Immature natural killer cell (primary cell): ENCODE results near the gene AARS1. TPM values are rescaled to one million over a fixed set of nuclear protein-coding genes. Genes with fewer than 3 reads are reported as not detected.
"Not testable (repeated sequence)": the region's sequence is repeated elsewhere in the genome, so short reads cannot be mapped to it uniquely, and the experiment has no call there.

Experiments used
- DNase-seq, 3 donors: peaks; one replicate each; pipeline ENCODE4 v3.0.0; 2022; ENCODE audit warnings: mixed read lengths in 1 of 3
- H3K27ac Mint-ChIP-seq, 6 donors: one replicate each; pipeline ENCODE4 v1.8.0; 2020; ENCODE audit warnings: mixed read lengths in 6 of 6, mild to moderate bottlenecking in 5 of 6, inconsistent platforms in 4 of 6, moderate library complexity in 3 of 6
- H3K27me3 Mint-ChIP-seq, 3 donors: one replicate each; pipeline ENCODE4 v1.8.0; 2020 to 2021; ENCODE audit warnings: low read depth in 3 of 3, mild to moderate bottlenecking in 3 of 3, mixed read lengths in 3 of 3, moderate library complexity in 3 of 3, inconsistent platforms in 1 of 3
- H3K36me3 Mint-ChIP-seq, 3 donors: one replicate each; pipeline ENCODE4 v1.8.0; 2020; ENCODE audit warnings: mixed read lengths in 3 of 3, inconsistent platforms in 2 of 3, mild to moderate bottlenecking in 2 of 3
- H3K4me1 Mint-ChIP-seq, 2 donors: one replicate each; pipeline ENCODE4 v1.8.0; 2020; ENCODE audit warnings: inconsistent platforms in 2 of 2, mild to moderate bottlenecking in 2 of 2, mixed read lengths in 2 of 2, moderate library complexity in 1 of 2
- H3K4me3 Mint-ChIP-seq, 5 donors: one replicate each; pipeline ENCODE4 v1.8.0; 2020; ENCODE audit warnings: mild to moderate bottlenecking in 5 of 5, mixed read lengths in 5 of 5, inconsistent platforms in 3 of 5, moderate library complexity in 3 of 5
- H3K9me3 Mint-ChIP-seq, 6 donors: one replicate each; pipeline ENCODE4 v1.8.0; 2020; ENCODE audit warnings: mild to moderate bottlenecking in 6 of 6, mixed read lengths in 6 of 6, inconsistent platforms in 4 of 6, moderate library complexity in 3 of 6
- polyA plus RNA-seq, 3 donors: library from polyadenylated mRNA; unstranded; fragments of 300-500 nt; fragmentation: Illumina TruSeq; gene quantifications; one replicate each; pipeline ENCODE4 v1.2.3, GENCODE V29; 2021

The AARS1 gene
- polyA plus RNA-seq, 3 donors from 2014 or later = 25.4 to 47.1 (median 38.6) TPM

- Mint-ChIP-seq H3K36me3 (peaks cover 12 to 34% (median 15%) of the 10 kb centered on the region in 3 donors), H3K9me3 (no peaks in the 10 kb centered on the region), H3K27ac (no peak overlapping the region), H3K4me3 (no peak overlapping the region), H3K4me1 (no peaks in the 10 kb centered on the region), H3K27me3 (no peaks in the 10 kb centered on the region)
- no peak for DNase-seq
Measured at GRCh38 chr16:70258946-70259345, 30.4 kb downstream of the AARS1 start.

GRCh38 chr16:70258065-70258464 is 31.2 kb downstream of the AARS1 start:
- no peak for DNase-seq
- Mint-ChIP-seq H3K4me1 (no peaks in the 10 kb centered on the region), H3K9me3 (no peaks in the 10 kb centered on the region), H3K27me3 (no peaks in the 10 kb centered on the region), H3K36me3 (peaks cover 12 to 34% (median 15%) of the 10 kb centered on the region in 3 donors), H3K4me3 (no peak overlapping the region), H3K27ac (no peak overlapping the region)

GRCh38 chr16:70257391-70257790 is 31.9 kb downstream of the AARS1 start:
- no peaks in the 10 kb centered on the region for H3K9me3 Mint-ChIP-seq
- H3K36me3 Mint-ChIP-seq = peaks cover 11 to 33% (median 13%) of the 10 kb centered on the region in 3 donors
- no peak overlapping the region for H3K4me3 Mint-ChIP-seq
- no peaks in the 10 kb centered on the region for H3K4me1 Mint-ChIP-seq
- DNase-seq = no peak
- H3K27ac Mint-ChIP-seq = peak overlapping the region in 1 of 6 donors; percentile 22
- no peaks in the 10 kb centered on the region for H3K27me3 Mint-ChIP-seq

- H3K36me3 Mint-ChIP-seq = peaks cover 9 to 25% (median 10%) of the 10 kb centered on the region in 3 donors
- H3K27me3 Mint-ChIP-seq = peaks cover 0 to 6% (median 2%) of the 10 kb centered on the region in 3 donors
- H3K27ac Mint-ChIP-seq = no peak overlapping the region
- no peak overlapping the region for H3K4me3 Mint-ChIP-seq
- H3K9me3 Mint-ChIP-seq = no peaks in the 10 kb centered on the region
- DNase-seq = no peak
- peaks cover 6 to 9% of the 10 kb centered on the region in 2 donors for H3K4me1 Mint-ChIP-seq
Measured at GRCh38 chr16:70255574-70255973, 33.7 kb downstream of the AARS1 start.

GRCh38 chr16:70254965-70255286 is 34.4 kb downstream of the AARS1 start:
- no peak overlapping the region for H3K4me3 Mint-ChIP-seq
- H3K36me3 Mint-ChIP-seq = peaks cover 9 to 19% (median 10%) of the 10 kb centered on the region in 3 donors
- H3K9me3 Mint-ChIP-seq = no peaks in the 10 kb centered on the region

GRCh38 chr16:70254180-70254964 is 34.9 kb downstream of the AARS1 start:
- no peak for DNase-seq
- Mint-ChIP-seq H3K9me3 (no peaks in the 10 kb centered on the region), H3K27ac (peak overlapping the region in 1 of 6 donors; percentile 67), H3K4me1 (peaks cover 15 to 17% of the 10 kb centered on the region in 2 donors), H3K27me3 (peaks cover 0 to 6% (median 2%) of the 10 kb centered on the region in 3 donors), H3K36me3 (peaks cover 9 to 18% (median 10%) of the 10 kb centered on the region in 3 donors), H3K4me3 (no peak overlapping the region)

More at GRCh38 chr16:70254965-70255286, 34.4 kb downstream of the AARS1 start:
- no peak overlapping the region for H3K27ac Mint-ChIP-seq
- peaks cover 11 to 14% of the 10 kb centered on the region in 2 donors for H3K4me1 Mint-ChIP-seq
- no peak for DNase-seq
- H3K27me3 Mint-ChIP-seq = peaks cover 0 to 6% (median 2%) of the 10 kb centered on the region in 3 donors

- peaks cover 5 to 12% (median 7%) of the 10 kb centered on the region in 3 donors for H3K36me3 Mint-ChIP-seq
- no peaks in the 10 kb centered on the region for H3K9me3 Mint-ChIP-seq
Measured at GRCh38 chr16:70253291-70254106, 35.8 kb downstream of the AARS1 start.

GRCh38 chr16:70252355-70252988 is 36.8 kb downstream of the AARS1 start:
- peaks cover 0 to 2% (median 0%) of the 10 kb centered on the region in 3 donors for H3K36me3 Mint-ChIP-seq
- H3K27me3 Mint-ChIP-seq = peaks cover 0 to 6% (median 2%) of the 10 kb centered on the region in 3 donors
- peak overlapping the region in 2 of 5 donors; percentile 18 to 59 for H3K4me3 Mint-ChIP-seq
- DNase-seq = no peak
- peaks cover 20 to 30% of the 10 kb centered on the region in 2 donors for H3K4me1 Mint-ChIP-seq
- H3K9me3 Mint-ChIP-seq = no peaks in the 10 kb centered on the region
- peak overlapping the region in 4 of 6 donors; percentile 71 to 91 (median 85) for H3K27ac Mint-ChIP-seq

More at GRCh38 chr16:70253291-70254106, 35.8 kb downstream of the AARS1 start:
- Mint-ChIP-seq H3K27me3 (peaks cover 0 to 6% (median 2%) of the 10 kb centered on the region in 3 donors), H3K4me3 (no peak overlapping the region), H3K4me1 (peaks cover 20 to 23% of the 10 kb centered on the region in 2 donors), H3K27ac (peak overlapping the region in 1 of 6 donors; percentile 67)
- DNase-seq = peak; percentile 13 to 19 (median 14)

- H3K27me3 Mint-ChIP-seq = peaks cover 0 to 6% (median 2%) of the 10 kb centered on the region in 3 donors
- peaks cover 21 to 30% of the 10 kb centered on the region in 2 donors for H3K4me1 Mint-ChIP-seq
- DNase-seq = peak; percentile 92 to 93 (median 92)
- H3K4me3 Mint-ChIP-seq = peak within 1 kb of the TSS; percentile 88 to 92 (median 89)
- no peaks in the 10 kb centered on the region for H3K36me3 Mint-ChIP-seq
- H3K9me3 Mint-ChIP-seq = no peaks in the 10 kb centered on the region
- H3K27ac Mint-ChIP-seq = peak within 1 kb of the TSS; percentile 77 to 94 (median 88)
Measured at GRCh38 chr16:70251629-70252354, 37.5 kb downstream of the AARS1 start, which contains the start of gene EXOSC6. TSS of gene EXOSC6 (minus strand) at chr16:70251940. CDS start at chr16:70251900, 40 bp downstream.

GRCh38 chr16:70250748-70251628 is 38.3 kb downstream of the AARS1 start:
- no peak for DNase-seq
- Mint-ChIP-seq H3K4me3 (peak overlapping the region; percentile 69 to 83 (median 77)), H3K36me3 (no peaks in the 10 kb centered on the region), H3K27me3 (peaks cover 0 to 6% (median 2%) of the 10 kb centered on the region in 3 donors), H3K4me1 (peaks cover 23 to 38% of the 10 kb centered on the region in 2 donors), H3K27ac (peak overlapping the region in 4 of 6 donors; percentile 69 to 81 (median 79)), H3K9me3 (no peaks in the 10 kb centered on the region)

GRCh38 chr16:70249697-70250096 is 39.6 kb downstream of the AARS1 start:
- H3K9me3 Mint-ChIP-seq, H3K27me3 Mint-ChIP-seq, DNase-seq, H3K36me3 Mint-ChIP-seq: not testable (repeated sequence)
- Mint-ChIP-seq H3K4me1 (peaks cover 23 to 40% of the 10 kb centered on the region in 2 donors), H3K27ac (peak overlapping the region in 5 of 6 donors; percentile 53 to 82 (median 71)), H3K4me3 (peak overlapping the region in 4 of 5 donors; percentile 44 to 75 (median 56))

- peak overlapping the region in 2 of 6 donors; percentile 9 to 54 for H3K27ac Mint-ChIP-seq
- not testable (repeated sequence) for H3K4me3 Mint-ChIP-seq
Measured at GRCh38 chr16:70238773-70239172, 50.5 kb downstream of the AARS1 start.

More at GRCh38 chr16:70238773-70239172, 50.5 kb downstream of the AARS1 start:
- H3K9me3 Mint-ChIP-seq, H3K4me1 Mint-ChIP-seq, H3K27me3 Mint-ChIP-seq, DNase-seq, H3K36me3 Mint-ChIP-seq: not testable (repeated sequence)
